A673 (cell line): ENCODE results near the gene GPD2.

Experiments used
- CTCF ChIP-seq: fragments of 300-800, 200-600 bp; sonication (generic); conservative IDR thresholded peaks from 2 replicates; pipeline ENCODE4 v1.5.1; 2017; ENCODE audit warnings: low read depth, mild to moderate bottlenecking, antibody characterized with exemption, low read length, moderate library complexity, mixed read lengths
- EZH2 ChIP-seq: fragments of 200-600 bp; sonication (generic); IDR thresholded peaks from 2 replicates; pipeline ENCODE4 v1.6.1; 2017; ENCODE audit warnings: borderline replicate concordance, low read depth, mild to moderate bottlenecking, mixed read lengths, antibody characterized with exemption, low read length; ENCODE audit not compliant: poor library complexity, severe bottlenecking

- TF ChIP-seq CTCF (no peak), EZH2 (no peak)
Observed at GRCh38 chr2:156517419-156517818, 81.2 kb downstream of the GPD2 start.
